NCI-H2196 (cell line): ENCODE measurements around the gene JOSD2.

Source experiments
- DNase-seq: peaks from one replicate; lab custom pipeline; 2025; ENCODE audit not compliant: unreplicated experiment; lab: John Stamatoyannopoulos, UW

Gene JOSD2

GRCh38 chr19:50496189-50497021 is 14.6 kb downstream of the JOSD2 start:
- peak; percentile 42 for DNase-seq

GRCh38 chr19:50495020-50495531 is 15.9 kb downstream of the JOSD2 start:
- DNase-seq: no peak

GRCh38 chr19:50494186-50495019 is 16.6 kb downstream of the JOSD2 start:
- DNase-seq: no peak

- no peak for DNase-seq
Measured at GRCh38 chr19:50493171-50493570, 17.8 kb downstream of the JOSD2 start.

- no peak for DNase-seq
Measured at GRCh38 chr19:50492303-50493052, 18.5 kb downstream of the JOSD2 start.

- no peak for DNase-seq
Measured at GRCh38 chr19:50490991-50491472, 20.0 kb downstream of the JOSD2 start.

- DNase-seq: no peak
Measured at GRCh38 chr19:50490411-50490811, 20.6 kb downstream of the JOSD2 start.

- no peak for DNase-seq
Measured at GRCh38 chr19:50489461-50490011, 21.5 kb downstream of the JOSD2 start.

GRCh38 chr19:50488389-50489194 is 22.4 kb downstream of the JOSD2 start:
- no peak for DNase-seq

- DNase-seq: peak; percentile 38
Measured at GRCh38 chr19:50486823-50487515, 24.0 kb downstream of the JOSD2 start.

- DNase-seq: no peak
Measured at GRCh38 chr19:50485284-50485955, 25.6 kb downstream of the JOSD2 start.

GRCh38 chr19:50482916-50483315 is 28.1 kb downstream of the JOSD2 start:
- no peak for DNase-seq

- DNase-seq: no peak
Measured at GRCh38 chr19:50482271-50482855, 28.6 kb downstream of the JOSD2 start.

GRCh38 chr19:50481351-50482149 is 29.4 kb downstream of the JOSD2 start:
- no peak for DNase-seq

GRCh38 chr19:50480281-50481111 is 30.5 kb downstream of the JOSD2 start:
- DNase-seq: no peak

GRCh38 chr19:50479761-50480251 is 31.2 kb downstream of the JOSD2 start:
- DNase-seq: no peak
